ENCODE results near the gene ABCC4.

Gene ABCC4

DNA sequence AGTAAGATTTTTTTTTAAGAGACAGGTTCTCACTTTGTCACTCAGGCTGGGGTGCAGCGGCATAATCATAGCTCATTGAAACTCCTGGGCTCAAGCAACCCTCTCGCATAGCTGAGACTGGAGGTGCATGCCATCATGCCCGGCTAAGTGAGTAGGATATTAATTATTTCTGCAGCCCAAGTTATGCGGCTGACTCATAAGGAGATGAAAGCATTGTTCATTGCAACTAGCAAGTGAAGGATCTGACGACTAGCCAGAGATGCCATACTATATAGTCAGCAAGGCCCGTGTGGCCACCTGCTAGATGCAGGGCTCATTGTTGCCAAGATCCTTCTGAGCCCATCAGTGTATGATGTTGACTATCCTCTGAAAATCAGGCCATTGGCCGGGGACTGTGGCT is 45.2 kb downstream of the ABCC4 start:
- no peak for DNase-seq (ENCODE audit: low spot score)

DNA sequence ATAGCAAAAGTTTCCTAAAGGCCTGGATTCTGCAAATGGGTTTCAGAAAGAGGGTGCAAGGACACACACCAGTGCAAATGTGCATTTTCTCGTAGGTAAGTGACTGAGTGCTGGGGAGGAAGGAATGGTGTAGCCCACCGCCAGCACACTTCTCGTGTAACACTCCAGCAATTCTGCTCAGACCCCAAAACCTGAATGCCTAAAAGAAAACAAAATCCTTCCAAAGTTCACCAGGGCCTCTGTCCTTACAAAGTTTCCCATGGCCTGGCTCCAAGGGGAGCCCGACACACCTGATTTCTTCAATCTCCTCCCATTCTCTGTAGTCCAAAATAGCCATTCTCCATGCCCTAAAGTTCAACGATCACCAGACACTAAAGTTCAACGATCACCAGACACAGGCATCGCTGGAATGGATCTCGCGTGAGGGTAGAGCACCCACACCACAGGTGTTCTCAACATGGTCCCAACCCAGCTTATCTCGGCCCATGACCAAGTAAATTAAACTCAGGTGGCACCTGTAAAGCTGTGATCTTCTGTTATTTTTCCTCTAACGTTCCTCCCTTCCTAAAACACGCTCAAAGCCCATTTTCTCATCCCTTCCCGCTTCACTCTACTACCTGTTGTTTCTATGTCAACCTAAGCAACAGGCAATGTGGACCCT is 46.0 kb downstream of the ABCC4 start:
- DNase-seq (ENCODE audit: low spot score): no peak

DNA sequence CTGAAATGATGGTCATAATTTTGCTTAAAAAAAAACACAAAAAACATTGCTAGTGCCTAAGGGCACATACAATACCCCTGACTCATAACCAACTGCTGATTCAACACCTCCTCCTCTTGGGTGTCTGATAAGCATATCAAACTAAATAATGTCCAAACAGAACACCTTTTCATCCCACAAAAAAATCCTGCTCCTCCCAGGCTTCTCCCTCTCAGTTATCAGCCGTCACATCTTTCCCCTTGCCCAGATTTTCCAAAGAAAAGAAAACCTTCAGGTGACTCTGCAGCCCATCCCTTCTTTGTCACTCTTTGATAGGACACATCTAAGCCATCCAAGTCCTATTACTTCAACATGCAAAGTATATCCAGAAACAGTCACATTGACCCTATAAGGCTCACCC is 46.9 kb downstream of the ABCC4 start:
- DNase-seq (ENCODE audit: low spot score): no peak

DNA sequence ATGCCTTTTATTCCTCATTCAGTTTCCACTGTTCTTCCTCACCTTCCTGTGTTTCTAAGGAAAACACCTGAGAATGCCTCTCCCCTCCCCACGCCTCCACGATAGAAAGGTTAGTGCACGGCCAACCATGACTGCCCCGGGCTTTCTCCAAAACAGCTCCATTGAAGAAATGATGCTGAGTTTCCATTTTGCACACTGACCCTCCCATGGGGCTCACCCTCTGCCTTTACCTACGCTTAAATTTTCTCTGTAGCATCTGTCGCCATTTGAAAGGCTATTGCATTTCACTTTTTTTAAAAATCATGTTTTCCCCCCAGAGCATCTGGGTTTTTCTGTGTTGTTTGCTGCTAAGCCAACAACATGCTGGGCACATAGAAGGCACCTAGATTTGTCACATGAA is 48.2 kb downstream of the ABCC4 start:
- DNase-seq (ENCODE audit: low spot score): no peak

DNA sequence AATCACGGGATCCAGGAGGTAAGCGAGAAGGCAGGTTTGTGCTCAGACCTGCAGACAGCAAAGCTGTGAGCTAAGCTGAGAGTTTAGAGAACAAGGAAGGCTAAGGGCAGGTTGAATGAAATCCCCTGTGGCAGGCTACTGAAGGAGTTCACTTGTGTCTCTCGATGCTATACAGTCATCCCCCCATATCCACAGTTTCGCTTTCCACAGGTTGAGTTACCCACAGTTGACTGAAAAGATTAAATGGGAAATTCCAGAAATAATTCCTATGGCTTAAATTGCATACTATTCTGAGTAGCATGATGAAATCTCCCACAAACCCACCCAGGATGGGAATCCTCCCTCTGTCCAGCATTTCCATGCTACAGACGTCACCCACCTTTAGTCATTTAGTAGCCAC is 49.6 kb downstream of the ABCC4 start:
- DNase-seq (ENCODE audit: low spot score): no peak

DNA sequence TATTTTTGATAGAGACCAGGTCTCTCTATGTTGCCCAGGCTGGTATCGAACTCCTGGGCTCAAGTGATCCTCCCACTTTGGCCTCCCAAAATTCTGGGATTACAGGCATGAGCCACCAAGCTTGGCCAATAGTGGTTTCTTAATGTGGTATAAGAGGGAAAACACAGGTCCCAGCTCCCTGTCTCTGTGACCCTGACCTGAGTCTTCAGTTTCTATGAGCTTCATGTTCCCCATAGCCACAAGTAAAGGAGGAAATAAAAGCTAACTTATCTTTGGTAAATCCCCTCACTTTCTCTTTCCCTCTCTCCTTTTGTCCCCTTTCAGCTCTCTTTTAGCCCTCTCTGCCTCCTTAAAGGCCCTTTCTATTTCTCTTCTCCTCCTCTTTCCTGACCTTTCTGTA is 50.3 kb downstream of the ABCC4 start:
- DNase-seq (ENCODE audit: low spot score): no peak

DNA sequence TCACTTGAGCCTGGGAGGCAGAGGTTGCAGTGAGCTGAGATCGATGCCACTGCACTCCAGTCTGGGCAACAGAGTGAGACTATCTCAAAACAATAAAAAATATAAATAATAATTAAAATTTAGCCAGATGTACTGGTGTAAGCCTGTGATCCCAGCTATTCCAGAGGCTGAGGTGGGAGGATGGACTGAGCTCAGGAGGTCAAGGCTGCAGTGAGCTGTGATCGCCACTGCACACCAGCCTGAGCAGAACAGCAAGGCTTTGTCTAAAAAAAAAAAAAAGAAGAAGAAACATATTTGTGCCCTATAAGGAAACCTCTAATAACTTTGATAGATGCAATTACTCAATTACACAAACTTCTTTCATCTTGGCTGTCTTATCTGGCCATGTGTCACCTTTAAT is 52.3 kb downstream of the ABCC4 start:
- DNase-seq (ENCODE audit: low spot score): no peak

DNA sequence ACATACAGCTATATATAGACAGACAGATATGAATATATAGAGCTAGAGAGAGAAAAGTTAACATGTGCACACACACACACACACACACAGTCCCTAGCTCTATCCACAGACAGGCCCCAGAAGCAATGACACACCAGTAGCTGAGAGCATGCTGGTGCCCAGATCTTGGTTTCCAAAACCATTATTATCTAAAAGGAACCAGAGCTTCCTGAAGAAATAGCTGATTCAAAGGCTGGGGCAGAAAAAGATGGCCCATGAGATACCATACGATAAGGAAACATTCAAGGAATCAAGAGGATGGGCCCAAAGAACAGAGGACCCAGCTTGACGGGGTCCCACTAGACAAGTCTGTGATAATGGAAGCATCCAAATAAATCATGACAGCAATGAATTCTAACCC is 53.4 kb downstream of the ABCC4 start:
- no peak for DNase-seq (ENCODE audit: low spot score)

DNA sequence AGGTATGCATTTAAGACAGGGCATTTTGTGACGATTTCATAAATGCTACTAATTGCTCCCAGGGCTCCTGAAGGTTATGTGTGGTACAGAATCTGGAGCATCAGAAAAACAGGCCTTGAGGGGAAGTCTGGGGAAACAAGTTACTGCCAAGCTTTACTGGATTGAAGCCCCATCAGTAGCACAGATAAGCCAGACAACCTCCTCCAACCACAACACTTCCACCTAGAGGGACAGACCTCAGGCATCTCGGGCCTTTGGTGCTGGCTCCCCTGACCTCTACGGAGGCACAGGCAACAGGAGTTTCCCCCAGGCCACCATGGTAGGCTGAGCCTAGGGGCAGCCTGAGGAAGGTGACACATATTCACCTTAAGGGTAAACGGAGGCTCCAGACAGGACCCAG is 54.1 kb downstream of the ABCC4 start:
- DNase-seq (ENCODE audit: low spot score): no peak

DNA sequence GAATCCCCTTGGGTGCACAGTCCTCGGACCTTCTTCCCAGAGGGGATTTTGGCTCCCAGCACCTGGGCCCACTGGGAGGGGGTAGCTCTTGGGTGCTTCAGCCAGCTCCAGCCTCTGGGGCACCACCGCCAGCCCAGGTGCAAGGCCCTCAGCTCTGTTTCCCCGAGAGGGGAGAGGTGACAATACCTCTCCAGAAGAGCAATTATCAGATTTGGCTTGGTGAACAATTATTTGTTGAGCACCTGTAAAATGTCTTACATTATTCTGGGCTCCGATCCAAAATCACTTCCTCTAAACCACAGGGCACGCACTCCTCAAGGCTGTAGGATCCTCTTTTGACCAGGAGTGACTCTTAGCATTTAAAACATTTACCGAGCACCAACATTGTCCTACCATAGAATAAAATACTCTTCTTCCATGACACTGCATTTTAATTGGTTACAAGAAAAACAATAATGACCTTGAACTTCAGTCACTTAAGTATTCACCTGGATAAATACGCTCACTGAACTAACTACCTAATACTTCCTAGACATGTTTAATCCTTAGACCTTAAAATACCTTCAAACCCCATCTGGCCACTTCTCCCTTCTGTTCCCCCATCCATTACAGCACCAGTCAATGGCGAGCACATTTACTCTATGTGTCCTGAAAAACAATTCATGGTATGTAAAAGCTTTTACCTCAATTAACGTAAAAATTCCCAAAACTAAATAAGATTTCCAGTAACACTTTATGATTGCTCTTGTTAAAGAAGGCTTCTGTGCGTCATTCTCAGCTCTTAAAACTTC is 54.8 kb downstream of the ABCC4 start:
- DNase-seq (ENCODE audit: low spot score): no peak

DNA sequence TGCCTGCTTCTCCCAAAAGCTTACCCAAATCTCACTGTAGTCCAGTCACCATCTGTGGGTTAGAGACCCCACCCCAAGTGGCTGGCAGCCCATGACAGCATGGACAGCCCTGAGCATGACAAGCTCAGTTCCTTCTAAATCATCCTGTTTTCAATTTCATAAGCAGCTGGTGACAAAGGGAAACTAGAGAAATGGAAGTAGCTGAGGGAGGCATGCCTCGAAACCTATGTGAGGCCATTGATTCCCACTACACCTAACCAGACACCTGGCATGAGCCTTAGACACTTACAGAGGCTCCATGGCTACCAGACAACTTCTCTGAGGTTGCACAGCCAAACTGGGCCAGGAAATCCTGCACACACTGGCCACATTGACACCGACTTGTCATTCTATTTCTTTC is 56.2 kb downstream of the ABCC4 start:
- no peak for DNase-seq (ENCODE audit: low spot score)

DNA sequence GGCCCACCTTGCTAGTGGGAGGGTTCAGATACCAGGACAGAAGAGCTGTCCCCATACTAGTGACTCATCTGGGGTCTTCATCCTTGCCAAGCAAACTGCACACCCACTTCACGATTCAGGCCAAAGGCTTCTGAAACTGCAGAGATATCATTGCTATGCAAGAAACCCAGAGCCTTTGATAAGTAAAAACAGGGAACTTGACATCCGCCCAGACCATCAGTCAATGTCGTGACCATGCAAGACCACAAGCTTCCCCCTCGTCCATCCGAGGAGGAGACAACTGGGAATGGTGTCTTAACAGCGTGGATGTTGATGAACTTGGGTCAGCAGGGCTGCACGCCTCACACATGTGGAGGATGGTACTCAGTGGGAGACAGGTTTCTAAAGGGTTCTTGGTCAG is 58.0 kb downstream of the ABCC4 start:
- DNase-seq (ENCODE audit: low spot score): no peak

DNA sequence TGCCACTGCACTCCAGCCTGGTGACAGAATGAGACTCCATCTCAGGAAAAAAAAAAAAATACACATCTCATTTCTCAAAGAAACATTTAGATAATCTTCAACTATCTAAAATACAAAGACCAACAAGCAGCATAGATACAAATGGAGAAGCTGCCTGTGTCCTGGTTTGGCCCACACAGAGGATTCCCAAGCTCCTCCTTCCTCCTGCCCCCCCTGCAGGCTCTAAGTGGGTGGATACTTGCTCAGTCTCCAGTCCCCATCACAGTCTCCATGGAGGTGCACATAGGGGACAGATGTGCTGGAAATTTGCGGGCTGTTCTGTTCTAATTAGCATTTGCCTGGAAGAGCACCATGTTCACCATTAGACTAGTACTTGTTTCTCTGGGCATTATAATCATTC is 59.9 kb downstream of the ABCC4 start:
- no peak for DNase-seq (ENCODE audit: low spot score)

DNA sequence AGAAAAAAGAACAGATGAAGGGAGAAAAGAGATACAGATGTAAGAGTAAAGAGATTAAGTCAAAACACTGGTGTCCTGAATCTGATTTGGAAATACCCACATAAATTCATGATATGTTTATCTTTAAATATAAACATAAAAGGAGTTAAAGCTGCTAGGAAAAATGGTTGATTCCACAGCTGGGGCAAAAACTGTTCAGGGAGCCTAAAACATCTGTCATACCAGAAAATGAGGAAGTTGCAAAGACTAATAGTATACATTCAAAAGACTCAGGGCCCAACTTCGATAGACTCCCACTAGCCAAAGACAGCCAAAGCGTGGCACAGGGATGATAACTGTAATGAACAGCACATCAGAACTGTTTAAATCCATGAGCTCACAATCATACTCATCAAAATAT is 62.0 kb downstream of the ABCC4 start:
- no peak for DNase-seq (ENCODE audit: low spot score)

DNA sequence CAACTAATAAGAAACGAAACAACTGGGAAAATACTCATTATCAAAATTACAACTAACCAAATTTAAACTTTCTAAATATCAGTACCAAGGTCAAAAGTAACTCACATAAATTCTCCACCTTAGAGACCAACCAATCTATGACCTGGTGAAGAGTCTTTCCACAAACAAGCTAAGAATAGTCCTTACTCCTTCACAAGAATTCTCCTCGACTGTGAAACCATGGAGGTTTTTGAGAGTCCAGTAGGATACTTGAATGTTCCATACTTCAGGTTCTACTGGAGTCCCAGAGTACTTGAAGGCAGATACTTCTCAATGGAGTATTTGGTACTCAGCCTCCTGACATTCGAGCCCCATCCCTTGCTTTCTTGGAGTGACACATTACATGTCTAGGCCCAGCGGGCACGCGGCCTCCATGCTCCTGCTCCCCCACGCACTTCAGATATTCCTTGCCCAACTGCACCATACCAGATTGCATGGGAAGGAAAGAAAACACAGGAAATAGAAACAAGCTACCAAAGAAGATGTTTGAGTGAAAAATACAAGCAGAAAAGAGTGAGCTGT is 63.9 kb downstream of the ABCC4 start:
- no peak for DNase-seq (ENCODE audit: low spot score)

DNA sequence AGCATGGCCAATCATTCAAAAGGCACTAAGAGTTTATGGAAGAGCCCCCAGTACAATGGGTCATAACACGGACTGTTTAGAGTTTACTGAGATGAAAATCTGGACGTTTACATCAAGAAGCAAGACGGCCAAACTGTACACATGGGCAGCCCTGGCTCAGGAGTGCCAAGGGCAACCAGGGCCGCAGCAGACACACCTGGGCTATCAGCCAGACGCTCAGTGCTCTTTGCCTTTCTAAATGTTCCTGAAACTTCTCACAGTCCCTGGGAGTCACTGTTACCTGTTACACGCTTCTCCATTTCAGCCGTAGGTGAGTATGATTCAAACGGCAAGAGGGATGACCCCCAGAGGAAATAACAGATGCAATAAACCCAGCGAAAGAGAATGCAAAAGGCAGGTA is 64.5 kb downstream of the ABCC4 start:
- DNase-seq (ENCODE audit: low spot score): no peak

DNA sequence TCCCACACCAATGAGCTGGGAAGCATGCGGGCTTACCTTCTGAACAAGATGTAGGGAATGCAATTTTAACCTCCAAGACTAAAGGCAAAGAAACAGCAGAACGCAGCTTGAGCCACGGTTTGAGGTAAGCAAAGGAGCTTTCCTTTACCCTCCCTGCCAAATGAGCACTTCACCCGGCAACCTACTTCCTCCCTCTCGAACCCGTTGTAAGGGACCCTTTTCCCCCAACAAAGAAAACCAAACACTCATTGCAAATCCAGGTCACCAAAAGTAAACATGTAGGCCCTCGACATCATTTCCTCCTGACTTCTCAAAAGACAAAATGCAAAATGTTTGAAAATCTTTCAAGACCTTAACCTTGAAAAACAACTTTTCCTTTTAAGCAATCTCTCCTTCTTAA is 65.3 kb downstream of the ABCC4 start:
- DNase-seq (ENCODE audit: low spot score): no peak

DNA sequence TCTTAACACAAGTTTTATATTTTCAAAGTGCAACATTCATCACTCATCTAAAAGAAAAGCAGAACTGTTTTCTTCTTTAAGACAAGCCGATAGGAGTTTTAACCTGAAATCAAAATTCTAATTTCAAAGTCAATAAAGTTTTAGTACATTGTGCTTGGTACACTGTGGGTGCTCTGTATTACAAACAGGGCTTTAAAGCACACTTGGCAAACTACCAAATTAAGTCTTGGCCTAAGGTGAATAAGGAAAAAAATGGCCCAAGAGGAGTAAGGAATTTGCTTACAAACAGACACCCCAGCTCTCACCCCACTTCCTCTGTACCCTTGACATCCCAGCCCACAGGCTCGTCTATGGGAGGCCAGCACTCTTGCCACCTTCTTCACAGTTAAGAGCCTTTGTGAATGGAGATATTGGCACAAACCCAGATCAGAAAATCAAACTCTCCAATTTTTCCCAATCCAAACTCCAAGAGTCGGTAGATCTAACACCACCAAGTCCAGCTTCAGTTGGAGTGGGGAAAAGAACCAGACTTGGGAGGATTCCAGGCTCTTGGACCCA is 66.0 kb downstream of the ABCC4 start:
- DNase-seq (ENCODE audit: low spot score): no peak

DNA sequence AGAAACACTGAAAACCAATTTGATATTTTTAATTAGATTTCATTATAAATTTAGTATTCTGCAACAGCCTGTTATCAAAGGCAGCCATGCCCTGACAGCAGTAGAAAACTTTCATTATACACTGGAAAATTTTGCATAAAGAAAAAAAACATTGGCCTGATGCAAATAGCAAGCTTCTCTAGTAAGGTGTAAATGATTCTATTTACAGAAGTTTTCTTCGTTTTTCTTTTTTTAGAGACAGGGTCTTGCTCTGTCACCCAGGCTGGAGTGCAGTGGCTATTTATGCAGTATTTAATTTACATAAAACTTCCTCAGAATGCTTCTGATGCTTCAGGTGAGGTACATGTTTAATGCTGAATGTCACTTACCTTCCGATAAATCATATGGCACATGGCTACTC is 67.0 kb downstream of the ABCC4 start:
- DNase-seq (ENCODE audit: low spot score): no peak

DNA sequence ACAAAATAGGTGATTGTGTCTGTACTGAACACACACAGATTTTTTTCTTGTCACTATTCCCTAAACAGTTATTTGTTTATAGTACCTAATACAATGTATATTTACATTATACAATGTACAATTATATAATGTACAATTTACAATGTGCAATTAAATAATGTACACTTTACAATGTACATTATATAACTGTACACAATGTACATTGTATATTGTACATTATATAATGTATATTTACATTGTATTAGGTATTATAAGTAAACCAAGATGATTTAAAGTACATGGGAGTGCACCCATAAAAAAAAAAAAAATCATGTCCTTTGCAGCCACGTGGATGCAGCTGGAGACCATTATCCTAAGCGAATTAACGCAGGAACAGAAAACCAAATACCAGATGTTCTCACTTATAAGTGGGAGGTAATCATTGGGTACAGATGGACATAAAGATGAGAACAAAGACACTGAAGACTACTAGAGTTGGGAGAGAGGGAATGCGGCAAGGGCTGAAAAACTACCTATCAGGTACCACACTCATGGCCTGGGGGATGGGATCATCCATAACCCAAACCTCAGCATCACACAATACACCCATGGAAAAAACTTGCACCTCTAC is 68.1 kb downstream of the ABCC4 start:
- no peak for DNase-seq (ENCODE audit: low spot score)

DNA sequence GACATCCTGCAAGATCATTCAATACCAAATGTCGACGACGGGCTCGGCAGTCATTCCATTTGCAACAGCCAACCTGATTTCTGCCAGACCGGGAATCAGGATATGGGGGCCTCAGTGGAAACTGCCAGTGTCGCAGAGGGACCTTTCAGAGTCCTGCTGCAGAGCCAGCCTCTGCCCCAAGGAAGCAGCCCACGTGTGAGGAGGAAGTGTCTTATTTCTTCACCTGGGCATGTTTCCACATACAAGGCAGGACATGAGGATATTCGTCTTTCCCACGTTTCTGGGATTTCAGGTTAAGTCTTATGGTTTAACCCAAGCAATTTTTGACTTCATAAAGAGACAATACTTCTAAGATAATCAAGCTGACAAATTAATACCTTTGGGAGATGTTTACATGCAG is 69.9 kb downstream of the ABCC4 start:
- DNase-seq (ENCODE audit: low spot score): no peak

DNA sequence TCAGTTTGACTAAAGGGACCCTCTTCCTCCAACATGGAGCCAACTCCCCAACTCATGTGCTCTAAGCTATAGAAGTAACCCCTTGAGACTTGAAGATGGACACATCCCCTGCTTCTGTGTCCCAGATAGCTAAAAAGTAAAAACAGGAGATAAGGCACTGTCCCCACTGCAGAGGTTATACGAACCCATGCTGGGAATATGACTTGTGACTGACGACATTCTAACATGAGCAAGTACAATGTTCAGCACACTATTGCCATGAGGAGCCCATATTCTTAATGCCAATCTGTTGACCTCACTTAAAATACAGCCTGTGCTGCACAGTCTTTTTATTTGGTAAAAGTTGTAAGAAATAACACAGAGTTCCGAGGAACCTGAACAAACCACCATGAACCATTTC is 71.4 kb downstream of the ABCC4 start:
- no peak for DNase-seq (ENCODE audit: low spot score)

DNA sequence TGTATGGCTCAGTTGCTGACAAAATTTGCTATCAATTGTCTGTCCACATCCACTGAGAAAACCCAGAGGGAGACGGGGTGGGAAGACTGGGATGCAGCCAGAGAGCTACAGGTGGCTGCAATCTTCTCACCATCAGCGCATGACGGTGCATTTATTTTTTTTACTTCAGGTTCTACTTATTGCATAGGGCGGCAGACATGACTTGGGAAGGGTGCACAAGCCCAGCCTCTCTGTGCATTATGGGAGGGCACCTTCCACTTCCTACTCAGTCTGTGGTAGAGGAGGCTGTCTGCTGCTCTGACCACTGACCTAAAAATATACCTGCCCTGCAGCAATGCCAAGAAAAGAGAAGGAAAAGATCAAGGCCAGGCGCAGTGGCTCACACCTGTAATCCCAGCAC is 73.1 kb downstream of the ABCC4 start:
- DNase-seq (ENCODE audit: low spot score): no peak

Measured in left forelimb (tissue), 1 donor.